A204.1 (cell line): ENCODE data around the gene FRMD3.

Experiments used
- FAIRE-seq: peaks from 2 replicates; lab custom pipeline; 2012; peaks lifted over from hg19 to GRCh38; lab: Jason Lieb, UNC

Gene FRMD3

GRCh38 chr9:83538172-83538889 lies at the start of gene FRMD3:
Gene FRMD3 (minus strand): TSS chr9:83538401. CDS start chr9:83538231, 170 bp downstream.
- FAIRE-seq: no peak

GRCh38 chr9:83584995-83585394 lies 46.8 kb upstream of the FRMD3 start:
- no peak for FAIRE-seq

- FAIRE-seq: peak; percentile 41
Observed at GRCh38 chr9:83583151-83584014, 45.2 kb upstream of the FRMD3 start.

- FAIRE-seq: no peak
Observed at GRCh38 chr9:83582029-83582428, 43.8 kb upstream of the FRMD3 start.

GRCh38 chr9:83574482-83574881 lies 36.3 kb upstream of the FRMD3 start:
- FAIRE-seq: no peak

GRCh38 chr9:83572524-83572923 lies 34.3 kb upstream of the FRMD3 start:
- no peak for FAIRE-seq

GRCh38 chr9:83570359-83570758 lies 32.2 kb upstream of the FRMD3 start:
- no peak for FAIRE-seq

- no peak for FAIRE-seq
Observed at GRCh38 chr9:83569326-83569725, 31.1 kb upstream of the FRMD3 start.

GRCh38 chr9:83563360-83563759 lies 25.2 kb upstream of the FRMD3 start:
- no peak for FAIRE-seq

- no peak for FAIRE-seq
Observed at GRCh38 chr9:83560169-83560826, 22.1 kb upstream of the FRMD3 start.

GRCh38 chr9:83557771-83558170 lies 19.6 kb upstream of the FRMD3 start:
- FAIRE-seq: no peak

- FAIRE-seq: no peak
Observed at GRCh38 chr9:83557317-83557716, 19.1 kb upstream of the FRMD3 start.

- no peak for FAIRE-seq
Observed at GRCh38 chr9:83554278-83554677, 16.1 kb upstream of the FRMD3 start.

GRCh38 chr9:83544002-83544698 lies 5.9 kb upstream of the FRMD3 start:
- FAIRE-seq: no peak

GRCh38 chr9:83538890-83539238 lies 663 bp upstream of the FRMD3 start:
- FAIRE-seq: no peak

GRCh38 chr9:83537331-83538171 lies 650 bp downstream of the FRMD3 start:
- FAIRE-seq: no peak

GRCh38 chr9:83536332-83536731 lies 1.9 kb downstream of the FRMD3 start:
- no peak for FAIRE-seq

GRCh38 chr9:83535736-83536135 lies 2.5 kb downstream of the FRMD3 start:
- no peak for FAIRE-seq

GRCh38 chr9:83533296-83533695 lies 4.9 kb downstream of the FRMD3 start:
- FAIRE-seq: no peak

- FAIRE-seq: no peak
Observed at GRCh38 chr9:83526901-83527300, 11.3 kb downstream of the FRMD3 start.

GRCh38 chr9:83526211-83526610 lies 12.0 kb downstream of the FRMD3 start:
- FAIRE-seq: no peak

GRCh38 chr9:83523684-83524083 lies 14.5 kb downstream of the FRMD3 start:
- no peak for FAIRE-seq
